Uterus (tissue), 2 donors: ENCODE data around the gene ZFAND4.
A peak's percentile ranks its signal among the peaks of the same experiment; 100 is the strongest.

Experiments used
- POLR2A ChIP-seq, 2 donors: fragments of 450-650 bp; IDR thresholded peaks; one replicate each; pipeline ENCODE4 v1.6.1; 2016; ENCODE audit warnings: antibody characterized with exemption in 2 of 2, mild to moderate bottlenecking in 1 of 2, moderate library complexity in 1 of 2
- TF ChIP-seq, protein P1 (sequence below), 4 experiments: fragments of 200-600 bp in 2 of 4; fragments of 450-650 bp in 2 of 4; sonication (generic) in 2 of 4; IDR thresholded peaks; one replicate each; pipeline ENCODE4 v1.5.1; 2016 to 2019; ENCODE audit warnings: antibody characterized with exemption in 4 of 4, mild to moderate bottlenecking in 2 of 4, moderate library complexity in 1 of 4

DNA sequence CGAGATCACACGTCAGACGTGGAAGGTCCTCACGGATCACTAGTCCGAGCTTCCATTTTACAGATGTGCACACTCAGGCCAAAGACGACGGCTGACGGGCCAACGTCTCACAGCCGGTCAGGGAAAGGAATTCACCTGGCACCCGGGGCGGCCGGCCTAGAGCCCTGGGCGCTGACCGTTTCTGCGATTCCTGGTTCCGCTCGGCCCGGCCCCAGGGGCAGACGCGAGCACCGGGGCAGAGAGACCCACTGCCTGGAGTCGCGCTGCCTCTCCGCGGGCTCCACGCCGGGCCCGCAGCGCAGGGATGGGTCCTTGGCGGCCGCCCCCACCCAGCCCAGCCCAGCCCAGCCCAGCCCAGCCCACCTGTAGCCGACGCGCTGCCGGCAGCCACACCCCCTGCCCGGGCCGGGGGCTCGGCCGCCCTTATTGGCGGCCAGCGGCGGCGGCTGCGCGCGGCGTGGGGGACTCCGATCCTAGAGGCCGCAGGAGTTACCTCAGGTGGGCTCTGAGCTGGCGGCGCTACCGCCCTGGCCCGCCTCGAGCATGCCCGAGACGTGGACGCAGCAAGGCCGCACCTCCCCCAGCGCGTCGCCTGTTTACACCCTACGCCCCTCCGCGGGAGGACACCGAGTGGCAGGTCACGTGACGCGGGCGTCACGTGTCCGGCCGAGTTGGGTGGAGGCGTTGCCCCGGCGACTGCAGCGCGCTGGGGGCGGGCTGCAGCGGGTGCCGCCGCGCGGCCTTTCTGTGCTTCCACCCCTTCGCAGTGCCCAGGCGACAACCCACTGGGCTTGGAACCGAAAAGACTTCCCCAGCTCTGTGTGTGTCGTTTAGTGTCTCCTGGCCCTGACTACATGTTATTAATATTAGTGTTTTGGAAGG lies 78.1 kb downstream of the ZFAND4 start:
- TF ChIP-seq POLR2A (IDR thresholded peaks at IDR 0.05): peak; percentile 69 to 70
- TF ChIP-seq, protein P1, sequence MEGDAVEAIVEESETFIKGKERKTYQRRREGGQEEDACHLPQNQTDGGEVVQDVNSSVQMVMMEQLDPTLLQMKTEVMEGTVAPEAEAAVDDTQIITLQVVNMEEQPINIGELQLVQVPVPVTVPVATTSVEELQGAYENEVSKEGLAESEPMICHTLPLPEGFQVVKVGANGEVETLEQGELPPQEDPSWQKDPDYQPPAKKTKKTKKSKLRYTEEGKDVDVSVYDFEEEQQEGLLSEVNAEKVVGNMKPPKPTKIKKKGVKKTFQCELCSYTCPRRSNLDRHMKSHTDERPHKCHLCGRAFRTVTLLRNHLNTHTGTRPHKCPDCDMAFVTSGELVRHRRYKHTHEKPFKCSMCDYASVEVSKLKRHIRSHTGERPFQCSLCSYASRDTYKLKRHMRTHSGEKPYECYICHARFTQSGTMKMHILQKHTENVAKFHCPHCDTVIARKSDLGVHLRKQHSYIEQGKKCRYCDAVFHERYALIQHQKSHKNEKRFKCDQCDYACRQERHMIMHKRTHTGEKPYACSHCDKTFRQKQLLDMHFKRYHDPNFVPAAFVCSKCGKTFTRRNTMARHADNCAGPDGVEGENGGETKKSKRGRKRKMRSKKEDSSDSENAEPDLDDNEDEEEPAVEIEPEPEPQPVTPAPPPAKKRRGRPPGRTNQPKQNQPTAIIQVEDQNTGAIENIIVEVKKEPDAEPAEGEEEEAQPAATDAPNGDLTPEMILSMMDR (IDR thresholded peaks at IDR 0.05): peak in 3 of 4 experiments; percentile 7 to 19 (median 16)
